Measurements from ENCODE around the gene ESRRA. TPM values are rescaled to one million over a fixed set of nuclear protein-coding genes. Genes with fewer than 3 reads are reported as not detected.

ESRRA gene
- total and polyA plus RNA-seq, 9 of the 15 experiments (the other 6 are each of a cell fraction or from before 2014, with no cell fraction given) = 0.27 to 89.7 (median 23.7) TPM

- TF ChIP-seq ZNF449 (CRISPR knock-in tag; IDR thresholded peaks at IDR 0.05) (no peak), OTX1 (CRISPR knock-in tag; IDR thresholded peaks at IDR 0.05) (no peak), ZNF408 (CRISPR knock-in tag; IDR thresholded peaks at IDR 0.05; ENCODE audit: low read depth) (no peak), RHOXF2B (CRISPR knock-in tag; conservative IDR thresholded peaks at IDR 0.05) (no peak), ARID1B (IDR thresholded peaks at IDR 0.05) (peak; percentile 49; the same call in 1 of the 2 replicates), LCOR (CRISPR knock-in tag; IDR thresholded peaks at IDR 0.05) (no peak), MTA2 (IDR thresholded peaks at IDR 0.05; ENCODE audit: low read depth) (no peak), XRCC3 (IDR thresholded peaks at IDR 0.05) (no peak), PRMT5 (CRISPR knock-in tag; IDR thresholded peaks at IDR 0.05) (no peak), ZBTB33 (CRISPR knock-in tag; IDR thresholded peaks at IDR 0.05) (no peak), NFIX (CRISPR knock-in tag; IDR thresholded peaks at IDR 0.05; ENCODE audit: low read depth) (no peak), SP2 (IDR thresholded peaks at IDR 0.05; ENCODE audit: extremely low read depth, low read depth, low read length, poor library complexity, severe bottlenecking) (no peak), BRD4 (IDR thresholded peaks at IDR 0.05) (no peak), SPI1 (IDR thresholded peaks at IDR 0.05; ENCODE audit: borderline replicate concordance, low read depth, low read length) (no peak), ARID3A (IDR thresholded peaks at IDR 0.05; ENCODE audit: borderline replicate concordance, low read depth, low read length) (no peak), PKNOX1 (IDR thresholded peaks at IDR 0.05) (no peak), ZNF668 (CRISPR knock-in tag; IDR thresholded peaks at IDR 0.05) (no peak), ELK1 (CRISPR knock-in tag; IDR thresholded peaks at IDR 0.05) (no peak), IRF2 (CRISPR knock-in tag; IDR thresholded peaks at IDR 0.05) (no peak), NFYB (IDR thresholded peaks at IDR 0.05; ENCODE audit: extremely low read depth, insufficient read length) (no peak), EWSR1 (IDR thresholded peaks at IDR 0.05; ENCODE audit: borderline replicate concordance, low read depth, partially characterized antibody) (no peak)
These were observed 20.1 kb upstream of the ESRRA start, which contains the start of gene GPR137 (continued) for GRCh38 chr11:64284962-64285884.
